Panc1 (cell line): Measurements from ENCODE around the gene KRT75. TPM values are rescaled to one million over a fixed set of nuclear protein-coding genes. Genes with fewer than 3 reads are reported as not detected.

Experiments
- ATAC-seq: fragments of 200-7000 bp; cut with Tn5 transposase; 2 replicates; pipeline ENCODE4 v1.9.1; 2020; ENCODE audit warnings: mild to moderate bottlenecking, moderate library complexity
- BruUV-seq: library from RNA; stranded (reverse); fragments of 400-500 nt; replicated peaks from 2 replicates; lab custom pipeline; 2021; lab: Mats Ljungman, UMichigan
- CTCF ChIA-PET: fragments of 300-600 bp; sonication (Branson Sonifier 250); formaldehyde crosslinking; loops from one replicate; lab custom pipeline; 2022; ENCODE audit warnings: antibody characterized with exemption; lab: Charles Lee
- POLR2A ChIA-PET: fragments of 300-600 bp; sonication (Branson Sonifier 250); formaldehyde crosslinking; loops from one replicate; lab custom pipeline; 2022; ENCODE audit warnings: antibody characterized with exemption; lab: Charles Lee
- DNase-seq: peaks from one replicate; pipeline ENCODE4 v3.0.0-alpha.2; 2010; ENCODE audit warnings: low read depth, low spot score
- H3K27ac ChIP-seq: 2 replicates; pipeline ENCODE4 v1.5.1; 2011; ENCODE audit warnings: mild to moderate bottlenecking, low read length, inconsistent platforms
- H3K27me3 ChIP-seq: fragments of 200-500 bp; sonication (Bioruptor generic); 2 replicates; pipeline ENCODE4 v1.6.0; 2014; ENCODE audit warnings: low read length, inconsistent platforms; ENCODE audit not compliant: control insufficient read depth, insufficient read depth
- H3K36me3 ChIP-seq: fragments of 200-500 bp; sonication (Bioruptor generic); 2 replicates; pipeline ENCODE4 v1.5.1; 2014; ENCODE audit warnings: inconsistent platforms, mild to moderate bottlenecking, low read length, moderate library complexity; ENCODE audit not compliant: control insufficient read depth, insufficient read depth
- H3K4me1 ChIP-seq: 2 replicates; pipeline ENCODE4 v1.5.1; 2011; ENCODE audit warnings: inconsistent platforms, mild to moderate bottlenecking, low read length, moderate library complexity; ENCODE audit not compliant: control insufficient read depth, insufficient read depth
- H3K4me3 ChIP-seq, 2 experiments: 2 replicates each; pipeline ENCODE4 v1.5.1; 2011 to 2012; ENCODE audit warnings: low read depth in 2 of 2, low read length in 2 of 2, mild to moderate bottlenecking in 2 of 2, inconsistent platforms in 1 of 2, moderate library complexity in 1 of 2
- H3K9me3 ChIP-seq: fragments of 200-500 bp; sonication (Bioruptor generic); 2 replicates; pipeline ENCODE4 v1.5.1; 2014; ENCODE audit warnings: low read depth, mild to moderate bottlenecking, inconsistent platforms, low read length, moderate library complexity; ENCODE audit not compliant: control insufficient read depth, insufficient read depth
- POLR2AphosphoS5 ChIP-seq: IDR thresholded peaks from 2 replicates; pipeline ENCODE4 v1.6.1; 2012; ENCODE audit warnings: mild to moderate bottlenecking, low read depth, low read length, moderate library complexity
- SIN3A ChIP-seq: IDR thresholded peaks from 2 replicates; pipeline ENCODE4 v1.6.1; 2012; ENCODE audit warnings: low read depth, mild to moderate bottlenecking, low read length, moderate library complexity, borderline replicate concordance; ENCODE audit not compliant: insufficient read depth
- TCF7L2 ChIP-seq: IDR thresholded peaks from 2 replicates; pipeline ENCODE4 v1.6.1; 2011; ENCODE audit warnings: mild to moderate bottlenecking, low read depth, low read length, inconsistent platforms
- in situ Hi-C: cut with HindIII; loops from 2 replicates; pipeline ENCODE4 v1.10.0; 2016; ENCODE audit warnings: low sequenced_read_pairs, low pct_unique_long_range_greater_than_20kb
- intact Hi-C: fragments of 100-400 bp; cut with micrococcal nuclease; formaldehyde crosslinking; loops from one replicate; pipeline ENCODE4 v1.10.0; 2022; ENCODE audit not compliant: unreplicated experiment
- total RNA-seq: library from RNA; stranded (reverse); gene quantifications from one replicate; pipeline ENCODE4 v1.2.1, GENCODE V29; 2021; ENCODE audit not compliant: unreplicated experiment
- TF ChIP-seq, protein P1 (sequence below): fragments of 450-650 bp; IDR thresholded peaks from 2 replicates; pipeline ENCODE4 v1.5.1; 2017; ENCODE audit warnings: mild to moderate bottlenecking
- TF ChIP-seq, protein P2 (sequence below), 2 experiments: IDR thresholded peaks; 2 replicates each; pipeline ENCODE4 v1.6.1; 2011 to 2012; ENCODE audit warnings: low read depth in 2 of 2, control low read depth in 1 of 2, low read length in 1 of 2, mild to moderate bottlenecking in 1 of 2, moderate library complexity in 1 of 2; ENCODE audit not compliant: insufficient read depth in 1 of 2

The KRT75 gene
- total RNA-seq, 1 experiment from 2014 or later: 0.15 TPM

DNA sequence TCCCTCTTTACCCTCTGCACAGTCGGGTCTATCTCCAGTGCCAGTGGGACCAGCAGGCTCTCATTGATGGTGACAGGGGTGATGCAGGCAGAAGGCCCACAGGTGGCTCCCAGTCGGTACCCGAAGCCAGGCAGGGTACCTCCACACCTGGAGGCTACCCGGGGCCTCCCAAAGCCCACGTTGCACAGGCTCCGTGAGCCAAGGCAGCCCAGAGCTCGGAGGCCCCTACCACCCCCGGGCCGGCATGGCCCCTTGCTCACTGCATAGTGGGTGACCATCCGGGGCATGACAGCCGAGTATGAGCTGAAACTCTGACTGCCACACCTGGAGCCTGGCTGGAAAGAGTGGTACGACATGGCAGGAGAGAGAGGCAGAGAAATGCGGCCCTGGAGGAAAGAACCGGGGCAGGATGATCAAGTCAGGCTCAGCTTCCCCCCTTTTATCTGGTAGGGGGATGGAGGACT lies 28.2 kb downstream of the KRT75 start, which contains the start of gene KRT82:
TSS of gene KRT82 (minus strand) at position 414 of the 464 bp plus-strand sequence. CDS start at position 356, 58 bp downstream.
- CTCF ChIA-PET: interaction anchor here (0.6 kb wide), 1 partner anchor 280 kb away, joined by 5 read pairs; no protein-coding TSS in a partner anchor
- TF ChIP-seq, protein P1, sequence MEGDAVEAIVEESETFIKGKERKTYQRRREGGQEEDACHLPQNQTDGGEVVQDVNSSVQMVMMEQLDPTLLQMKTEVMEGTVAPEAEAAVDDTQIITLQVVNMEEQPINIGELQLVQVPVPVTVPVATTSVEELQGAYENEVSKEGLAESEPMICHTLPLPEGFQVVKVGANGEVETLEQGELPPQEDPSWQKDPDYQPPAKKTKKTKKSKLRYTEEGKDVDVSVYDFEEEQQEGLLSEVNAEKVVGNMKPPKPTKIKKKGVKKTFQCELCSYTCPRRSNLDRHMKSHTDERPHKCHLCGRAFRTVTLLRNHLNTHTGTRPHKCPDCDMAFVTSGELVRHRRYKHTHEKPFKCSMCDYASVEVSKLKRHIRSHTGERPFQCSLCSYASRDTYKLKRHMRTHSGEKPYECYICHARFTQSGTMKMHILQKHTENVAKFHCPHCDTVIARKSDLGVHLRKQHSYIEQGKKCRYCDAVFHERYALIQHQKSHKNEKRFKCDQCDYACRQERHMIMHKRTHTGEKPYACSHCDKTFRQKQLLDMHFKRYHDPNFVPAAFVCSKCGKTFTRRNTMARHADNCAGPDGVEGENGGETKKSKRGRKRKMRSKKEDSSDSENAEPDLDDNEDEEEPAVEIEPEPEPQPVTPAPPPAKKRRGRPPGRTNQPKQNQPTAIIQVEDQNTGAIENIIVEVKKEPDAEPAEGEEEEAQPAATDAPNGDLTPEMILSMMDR: no peak
- TF ChIP-seq, protein P2, sequence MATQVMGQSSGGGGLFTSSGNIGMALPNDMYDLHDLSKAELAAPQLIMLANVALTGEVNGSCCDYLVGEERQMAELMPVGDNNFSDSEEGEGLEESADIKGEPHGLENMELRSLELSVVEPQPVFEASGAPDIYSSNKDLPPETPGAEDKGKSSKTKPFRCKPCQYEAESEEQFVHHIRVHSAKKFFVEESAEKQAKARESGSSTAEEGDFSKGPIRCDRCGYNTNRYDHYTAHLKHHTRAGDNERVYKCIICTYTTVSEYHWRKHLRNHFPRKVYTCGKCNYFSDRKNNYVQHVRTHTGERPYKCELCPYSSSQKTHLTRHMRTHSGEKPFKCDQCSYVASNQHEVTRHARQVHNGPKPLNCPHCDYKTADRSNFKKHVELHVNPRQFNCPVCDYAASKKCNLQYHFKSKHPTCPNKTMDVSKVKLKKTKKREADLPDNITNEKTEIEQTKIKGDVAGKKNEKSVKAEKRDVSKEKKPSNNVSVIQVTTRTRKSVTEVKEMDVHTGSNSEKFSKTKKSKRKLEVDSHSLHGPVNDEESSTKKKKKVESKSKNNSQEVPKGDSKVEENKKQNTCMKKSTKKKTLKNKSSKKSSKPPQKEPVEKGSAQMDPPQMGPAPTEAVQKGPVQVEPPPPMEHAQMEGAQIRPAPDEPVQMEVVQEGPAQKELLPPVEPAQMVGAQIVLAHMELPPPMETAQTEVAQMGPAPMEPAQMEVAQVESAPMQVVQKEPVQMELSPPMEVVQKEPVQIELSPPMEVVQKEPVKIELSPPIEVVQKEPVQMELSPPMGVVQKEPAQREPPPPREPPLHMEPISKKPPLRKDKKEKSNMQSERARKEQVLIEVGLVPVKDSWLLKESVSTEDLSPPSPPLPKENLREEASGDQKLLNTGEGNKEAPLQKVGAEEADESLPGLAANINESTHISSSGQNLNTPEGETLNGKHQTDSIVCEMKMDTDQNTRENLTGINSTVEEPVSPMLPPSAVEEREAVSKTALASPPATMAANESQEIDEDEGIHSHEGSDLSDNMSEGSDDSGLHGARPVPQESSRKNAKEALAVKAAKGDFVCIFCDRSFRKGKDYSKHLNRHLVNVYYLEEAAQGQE (IDR thresholded peaks at IDR 0.05; ENCODE audit: insufficient read depth in 1 of 2, low read depth in 2 of 2, low read length in 1 of 2): no peak
- no peak for TF ChIP-seq TCF7L2
- no peak for TF ChIP-seq SIN3A
- TF ChIP-seq POLR2AphosphoS5: no peak
- intact Hi-C loops: no loop called here
- DNase-seq (no peak), ATAC-seq (no peak)
- POLR2A ChIA-PET: no interaction called here
- no peaks in the 10 kb centered on the region for H3K27me3 ChIP-seq
- H3K9me3 ChIP-seq: no peaks in the 10 kb centered on the region
- H3K4me3 ChIP-seq: no peak within 1 kb of the TSS
- no peak within 1 kb of the TSS for H3K27ac ChIP-seq
- in situ Hi-C loops: no loop called here
- H3K36me3 ChIP-seq: no peaks in the 10 kb centered on the region
- no peaks in the 10 kb centered on the region for H3K4me1 ChIP-seq
- BruUV-seq: no TSS peak

DNA sequence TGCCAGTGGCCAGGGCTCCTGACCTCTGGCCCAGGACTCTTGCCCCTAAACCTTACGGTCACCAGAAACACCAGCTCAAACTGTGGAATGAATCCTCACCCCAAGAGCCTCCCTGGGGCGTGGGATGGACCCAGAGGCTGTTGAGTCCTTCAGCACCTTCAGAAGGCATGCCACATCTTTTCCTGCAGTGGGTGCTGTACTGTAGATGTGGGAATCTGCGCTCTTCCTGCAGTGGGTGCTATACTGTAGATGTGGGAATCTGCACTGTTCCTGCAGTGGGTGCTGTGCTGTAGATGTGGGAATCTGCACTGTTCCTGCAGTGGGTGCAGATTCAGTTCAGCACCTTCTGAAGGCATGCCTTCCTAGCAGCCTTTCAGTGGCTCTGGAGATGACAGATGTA lies 29.2 kb downstream of the KRT75 start:
- Histone ChIP-seq H3K36me3 (no peaks in the 10 kb centered on the region), H3K4me1 (no peaks in the 10 kb centered on the region), H3K4me3 (no peak overlapping the region), H3K9me3 (no peaks in the 10 kb centered on the region), H3K27ac (no peak overlapping the region), H3K27me3 (no peaks in the 10 kb centered on the region)
- in situ Hi-C loops (no loop called here), intact Hi-C loops (no loop called here)
- BruUV-seq: no TSS peak
- TF ChIP-seq POLR2AphosphoS5: no peak
- no peak for TF ChIP-seq TCF7L2
- TF ChIP-seq, protein P1: no peak
- no peak for TF ChIP-seq SIN3A
- TF ChIP-seq, protein P2 (IDR thresholded peaks at IDR 0.05; ENCODE audit: insufficient read depth in 1 of 2, low read depth in 2 of 2, low read length in 1 of 2): no peak
- ATAC-seq: no peak
- POLR2A ChIA-PET: no interaction called here
- CTCF ChIA-PET: interaction anchor here (1.2 kb wide), 1 partner anchor 491 kb away, joined by 3 read pairs; no protein-coding TSS in a partner anchor
- DNase-seq: no peak
